NOMO-1 treated with DMSO at 0.1 percent for 48 hours (cell line): ENCODE results near the gene NKPD1.
"Not testable (repeated sequence)": the region's sequence is repeated elsewhere in the genome, so short reads cannot be mapped to it uniquely, and the experiment has no call there.

Source experiments
- DNase-seq: peaks from one replicate; lab custom pipeline; 2025; ENCODE audit not compliant: unreplicated experiment; lab: John Stamatoyannopoulos, UW

Gene NKPD1

GRCh38 chr19:45119582-45119981 is 41.2 kb downstream of the NKPD1 start:
- DNase-seq = no peak

- DNase-seq = not testable (repeated sequence)
These were observed 42.0 kb downstream of the NKPD1 start for GRCh38 chr19:45118591-45119355.

DNA sequence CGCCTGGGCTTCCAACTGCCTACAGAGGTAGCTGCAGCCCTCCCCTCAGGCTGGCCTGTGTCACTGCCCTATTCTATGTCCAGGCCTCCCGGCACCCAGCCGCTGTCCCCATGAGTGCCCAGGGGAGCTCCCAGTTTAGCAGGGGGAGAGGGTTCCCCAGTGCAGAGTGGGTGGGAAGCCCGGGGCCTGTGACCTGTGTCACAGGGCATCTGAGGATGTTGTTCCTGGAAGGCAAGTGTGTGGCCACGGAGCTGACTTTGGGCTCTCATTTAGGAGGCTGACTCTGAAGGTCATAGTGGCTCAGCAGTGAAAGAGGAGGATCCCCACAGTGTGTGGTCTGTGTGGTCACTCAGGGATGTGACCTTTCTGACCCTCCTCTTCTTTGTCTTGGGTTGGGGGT is 42.7 kb downstream of the NKPD1 start:
- DNase-seq = no peak

GRCh38 chr19:45117671-45118070 is 43.1 kb downstream of the NKPD1 start:
- no peak for DNase-seq

DNA sequence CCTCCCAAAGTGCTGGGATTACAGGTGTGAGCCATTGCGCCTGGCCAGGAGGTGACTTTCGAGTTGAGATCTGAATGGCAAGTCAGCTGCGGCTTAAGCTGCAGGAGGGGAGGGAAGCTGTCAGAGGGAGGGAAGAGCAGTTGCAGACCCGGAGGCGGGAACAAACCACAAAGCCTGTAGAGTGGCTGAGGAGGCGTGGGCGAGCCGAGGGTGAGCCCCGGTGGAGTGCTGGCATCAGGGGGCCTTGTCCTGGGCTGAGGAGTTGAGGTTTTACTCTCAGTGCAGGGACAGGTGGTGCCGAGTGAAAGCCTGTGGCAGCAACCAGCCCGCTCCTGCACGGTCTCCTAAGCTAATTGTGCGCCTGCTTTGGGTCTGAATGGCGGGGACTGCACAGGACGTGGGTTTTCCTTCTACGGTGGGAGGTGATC is 43.6 kb downstream of the NKPD1 start:
- DNase-seq = no peak

DNA sequence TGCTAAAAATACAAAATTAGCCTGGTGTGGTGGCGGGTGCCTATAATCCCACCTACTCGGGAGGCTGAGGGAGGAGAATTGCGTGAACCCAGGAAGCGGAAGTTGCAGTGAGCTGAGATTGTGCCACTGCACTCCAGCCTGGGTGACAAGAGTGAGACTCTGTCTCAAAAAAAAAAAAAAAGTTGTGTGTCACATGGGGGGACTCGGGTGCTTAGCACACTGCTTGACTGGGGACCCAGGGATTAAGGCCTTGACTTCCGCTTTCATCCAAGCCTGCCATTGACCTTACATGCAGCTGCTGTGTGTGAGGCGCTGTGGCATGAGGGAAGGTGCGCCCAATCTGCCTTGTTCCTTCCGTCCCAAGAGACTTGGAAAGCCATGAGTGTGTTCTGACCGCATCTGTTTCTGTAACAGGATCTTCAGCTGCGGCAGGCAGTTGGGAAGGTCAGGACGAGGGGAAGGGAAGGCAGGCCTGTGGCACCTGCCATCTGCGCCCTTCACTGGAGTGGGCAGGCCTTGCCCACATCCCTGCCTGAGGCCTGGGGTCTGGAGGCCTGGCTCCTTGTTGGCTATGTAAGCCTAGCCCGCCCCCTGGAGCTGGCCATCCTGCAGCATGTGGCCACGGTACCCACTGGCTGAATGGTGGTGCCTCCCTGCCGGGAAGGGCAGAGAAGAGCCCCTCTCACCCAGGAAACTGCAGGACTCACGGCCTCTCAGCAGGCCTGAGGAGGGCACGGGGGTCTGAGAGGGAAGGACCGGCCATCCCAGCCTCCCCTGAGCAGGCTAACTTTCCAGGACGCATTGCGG is 44.8 kb downstream of the NKPD1 start:
- DNase-seq = no peak

GRCh38 chr19:45114116-45114515 is 46.7 kb downstream of the NKPD1 start:
- no peak for DNase-seq

DNA sequence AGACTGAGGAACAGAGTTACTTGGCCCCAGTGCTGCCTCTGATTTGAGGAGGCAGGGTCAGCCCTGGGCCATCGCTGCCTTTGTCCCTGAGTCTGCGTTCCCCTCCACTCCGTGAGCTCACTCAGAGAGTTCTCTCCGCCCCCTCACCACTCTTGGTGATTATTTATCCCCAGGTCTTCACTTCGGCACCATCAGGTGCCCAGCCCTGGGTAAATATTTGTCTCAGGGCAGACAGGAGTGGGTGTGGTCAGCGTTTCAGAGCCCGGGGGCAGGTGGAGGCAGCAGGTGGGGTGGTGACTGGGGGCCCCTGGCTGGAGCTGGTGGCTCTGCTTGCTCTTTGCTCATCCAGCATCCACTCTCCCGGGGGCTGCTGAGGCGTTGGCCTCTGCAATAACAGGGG is 47.2 kb downstream of the NKPD1 start:
- no peak for DNase-seq

- DNase-seq = no peak
These were observed 48.5 kb downstream of the NKPD1 start for GRCh38 chr19:45112111-45112827.
